ENCODE measurements around the gene SFXN2. TPM values are rescaled to one million over a fixed set of nuclear protein-coding genes. Genes with fewer than 3 reads are reported as not detected.
A peak's percentile ranks its signal among the peaks of the same experiment; 100 is the strongest.

SFXN2 gene
- polyA plus RNA-seq, 1 of the 3 experiments (the other 2 are of a cell fraction): 10.2 TPM

DNA sequence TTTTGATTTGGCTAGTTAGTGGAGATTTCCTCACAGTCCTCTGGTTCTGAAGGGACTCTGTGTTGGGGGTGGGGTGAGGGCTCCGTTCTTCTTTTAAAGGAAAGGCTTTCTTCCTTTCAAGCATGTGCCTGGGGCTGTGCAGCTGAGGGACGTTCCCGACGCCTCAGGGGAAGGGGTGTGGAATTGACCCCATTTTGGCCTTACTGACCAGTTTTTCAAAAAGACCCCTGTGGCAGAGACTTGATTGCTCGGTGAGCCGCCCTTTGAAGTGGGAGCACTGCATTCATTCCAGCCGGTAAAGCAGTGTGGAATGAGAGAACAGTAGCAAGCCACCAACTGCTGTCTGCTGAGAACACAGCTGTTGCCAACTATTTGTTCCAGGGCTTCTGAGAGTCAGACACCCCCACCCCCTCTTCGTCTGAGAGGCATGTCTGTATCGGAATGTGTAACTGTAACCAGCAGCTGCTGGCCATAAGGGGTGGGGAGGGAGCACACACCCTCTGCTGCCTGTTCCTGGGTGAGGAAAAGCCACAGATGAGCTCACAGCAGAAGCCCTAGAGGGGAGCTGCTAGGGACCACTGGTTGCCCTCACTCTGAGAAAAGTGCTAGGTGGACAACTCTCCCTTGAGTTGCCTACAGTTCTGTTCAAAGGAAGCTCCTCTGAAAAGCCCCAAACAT is 62.5 kb downstream of the SFXN2 start (continued):
- TF ChIP-seq, protein P1, sequence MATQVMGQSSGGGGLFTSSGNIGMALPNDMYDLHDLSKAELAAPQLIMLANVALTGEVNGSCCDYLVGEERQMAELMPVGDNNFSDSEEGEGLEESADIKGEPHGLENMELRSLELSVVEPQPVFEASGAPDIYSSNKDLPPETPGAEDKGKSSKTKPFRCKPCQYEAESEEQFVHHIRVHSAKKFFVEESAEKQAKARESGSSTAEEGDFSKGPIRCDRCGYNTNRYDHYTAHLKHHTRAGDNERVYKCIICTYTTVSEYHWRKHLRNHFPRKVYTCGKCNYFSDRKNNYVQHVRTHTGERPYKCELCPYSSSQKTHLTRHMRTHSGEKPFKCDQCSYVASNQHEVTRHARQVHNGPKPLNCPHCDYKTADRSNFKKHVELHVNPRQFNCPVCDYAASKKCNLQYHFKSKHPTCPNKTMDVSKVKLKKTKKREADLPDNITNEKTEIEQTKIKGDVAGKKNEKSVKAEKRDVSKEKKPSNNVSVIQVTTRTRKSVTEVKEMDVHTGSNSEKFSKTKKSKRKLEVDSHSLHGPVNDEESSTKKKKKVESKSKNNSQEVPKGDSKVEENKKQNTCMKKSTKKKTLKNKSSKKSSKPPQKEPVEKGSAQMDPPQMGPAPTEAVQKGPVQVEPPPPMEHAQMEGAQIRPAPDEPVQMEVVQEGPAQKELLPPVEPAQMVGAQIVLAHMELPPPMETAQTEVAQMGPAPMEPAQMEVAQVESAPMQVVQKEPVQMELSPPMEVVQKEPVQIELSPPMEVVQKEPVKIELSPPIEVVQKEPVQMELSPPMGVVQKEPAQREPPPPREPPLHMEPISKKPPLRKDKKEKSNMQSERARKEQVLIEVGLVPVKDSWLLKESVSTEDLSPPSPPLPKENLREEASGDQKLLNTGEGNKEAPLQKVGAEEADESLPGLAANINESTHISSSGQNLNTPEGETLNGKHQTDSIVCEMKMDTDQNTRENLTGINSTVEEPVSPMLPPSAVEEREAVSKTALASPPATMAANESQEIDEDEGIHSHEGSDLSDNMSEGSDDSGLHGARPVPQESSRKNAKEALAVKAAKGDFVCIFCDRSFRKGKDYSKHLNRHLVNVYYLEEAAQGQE (IDR thresholded peaks at IDR 0.05; ENCODE audit: low read depth, low read length): no peak
- TF ChIP-seq RFX5 (IDR thresholded peaks at IDR 0.05; ENCODE audit: low read length) (no peak), MEF2A (IDR thresholded peaks at IDR 0.05; ENCODE audit: borderline replicate concordance, low read depth) (no peak), SIN3A (IDR thresholded peaks at IDR 0.05; ENCODE audit: borderline replicate concordance, low read depth, low read length) (peak; percentile 82), TEAD4 (IDR thresholded peaks at IDR 0.05; ENCODE audit: borderline replicate concordance, insufficient read depth) (peak; percentile 66; the same call in 1 of the 2 replicates), RCOR1 (IDR thresholded peaks at IDR 0.05; ENCODE audit: low read length) (peak; percentile 54; the same call in 1 of the 2 replicates), RXRA (IDR thresholded peaks at IDR 0.05; ENCODE audit: borderline replicate concordance, low read depth) (peak; percentile 42; the same call in 1 of the 2 replicates), ELF1 (IDR thresholded peaks at IDR 0.05) (peak; percentile 35; the same call in 1 of the 2 replicates)
- TF ChIP-seq, protein P2, sequence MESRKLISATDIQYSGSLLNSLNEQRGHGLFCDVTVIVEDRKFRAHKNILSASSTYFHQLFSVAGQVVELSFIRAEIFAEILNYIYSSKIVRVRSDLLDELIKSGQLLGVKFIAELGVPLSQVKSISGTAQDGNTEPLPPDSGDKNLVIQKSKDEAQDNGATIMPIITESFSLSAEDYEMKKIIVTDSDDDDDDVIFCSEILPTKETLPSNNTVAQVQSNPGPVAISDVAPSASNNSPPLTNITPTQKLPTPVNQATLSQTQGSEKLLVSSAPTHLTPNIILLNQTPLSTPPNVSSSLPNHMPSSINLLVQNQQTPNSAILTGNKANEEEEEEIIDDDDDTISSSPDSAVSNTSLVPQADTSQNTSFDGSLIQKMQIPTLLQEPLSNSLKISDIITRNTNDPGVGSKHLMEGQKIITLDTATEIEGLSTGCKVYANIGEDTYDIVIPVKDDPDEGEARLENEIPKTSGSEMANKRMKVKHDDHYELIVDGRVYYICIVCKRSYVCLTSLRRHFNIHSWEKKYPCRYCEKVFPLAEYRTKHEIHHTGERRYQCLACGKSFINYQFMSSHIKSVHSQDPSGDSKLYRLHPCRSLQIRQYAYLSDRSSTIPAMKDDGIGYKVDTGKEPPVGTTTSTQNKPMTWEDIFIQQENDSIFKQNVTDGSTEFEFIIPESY (IDR thresholded peaks at IDR 0.05; ENCODE audit: borderline replicate concordance, low read depth): no peak
- TF ChIP-seq, protein P3, sequence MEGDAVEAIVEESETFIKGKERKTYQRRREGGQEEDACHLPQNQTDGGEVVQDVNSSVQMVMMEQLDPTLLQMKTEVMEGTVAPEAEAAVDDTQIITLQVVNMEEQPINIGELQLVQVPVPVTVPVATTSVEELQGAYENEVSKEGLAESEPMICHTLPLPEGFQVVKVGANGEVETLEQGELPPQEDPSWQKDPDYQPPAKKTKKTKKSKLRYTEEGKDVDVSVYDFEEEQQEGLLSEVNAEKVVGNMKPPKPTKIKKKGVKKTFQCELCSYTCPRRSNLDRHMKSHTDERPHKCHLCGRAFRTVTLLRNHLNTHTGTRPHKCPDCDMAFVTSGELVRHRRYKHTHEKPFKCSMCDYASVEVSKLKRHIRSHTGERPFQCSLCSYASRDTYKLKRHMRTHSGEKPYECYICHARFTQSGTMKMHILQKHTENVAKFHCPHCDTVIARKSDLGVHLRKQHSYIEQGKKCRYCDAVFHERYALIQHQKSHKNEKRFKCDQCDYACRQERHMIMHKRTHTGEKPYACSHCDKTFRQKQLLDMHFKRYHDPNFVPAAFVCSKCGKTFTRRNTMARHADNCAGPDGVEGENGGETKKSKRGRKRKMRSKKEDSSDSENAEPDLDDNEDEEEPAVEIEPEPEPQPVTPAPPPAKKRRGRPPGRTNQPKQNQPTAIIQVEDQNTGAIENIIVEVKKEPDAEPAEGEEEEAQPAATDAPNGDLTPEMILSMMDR (IDR thresholded peaks at IDR 0.05): no peak
- TF ChIP-seq, protein P4, sequence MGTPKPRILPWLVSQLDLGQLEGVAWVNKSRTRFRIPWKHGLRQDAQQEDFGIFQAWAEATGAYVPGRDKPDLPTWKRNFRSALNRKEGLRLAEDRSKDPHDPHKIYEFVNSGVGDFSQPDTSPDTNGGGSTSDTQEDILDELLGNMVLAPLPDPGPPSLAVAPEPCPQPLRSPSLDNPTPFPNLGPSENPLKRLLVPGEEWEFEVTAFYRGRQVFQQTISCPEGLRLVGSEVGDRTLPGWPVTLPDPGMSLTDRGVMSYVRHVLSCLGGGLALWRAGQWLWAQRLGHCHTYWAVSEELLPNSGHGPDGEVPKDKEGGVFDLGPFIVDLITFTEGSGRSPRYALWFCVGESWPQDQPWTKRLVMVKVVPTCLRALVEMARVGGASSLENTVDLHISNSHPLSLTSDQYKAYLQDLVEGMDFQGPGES (IDR thresholded peaks at IDR 0.05; ENCODE audit: low read depth, low read length): no peak
- TF ChIP-seq, protein P5, sequence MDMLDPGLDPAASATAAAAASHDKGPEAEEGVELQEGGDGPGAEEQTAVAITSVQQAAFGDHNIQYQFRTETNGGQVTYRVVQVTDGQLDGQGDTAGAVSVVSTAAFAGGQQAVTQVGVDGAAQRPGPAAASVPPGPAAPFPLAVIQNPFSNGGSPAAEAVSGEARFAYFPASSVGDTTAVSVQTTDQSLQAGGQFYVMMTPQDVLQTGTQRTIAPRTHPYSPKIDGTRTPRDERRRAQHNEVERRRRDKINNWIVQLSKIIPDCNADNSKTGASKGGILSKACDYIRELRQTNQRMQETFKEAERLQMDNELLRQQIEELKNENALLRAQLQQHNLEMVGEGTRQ (IDR thresholded peaks at IDR 0.05; ENCODE audit: borderline replicate concordance, low read depth, low read length): no peak
